HG03139 (cell line): ENCODE data around the gene C4orf50.

Experiments
- ATAC-seq: cut with Tn5 transposase; IDR thresholded peaks from one replicate; pipeline ENCODE4 v1.9.1; 2021; ENCODE audit not compliant: unreplicated experiment

C4orf50 gene

DNA sequence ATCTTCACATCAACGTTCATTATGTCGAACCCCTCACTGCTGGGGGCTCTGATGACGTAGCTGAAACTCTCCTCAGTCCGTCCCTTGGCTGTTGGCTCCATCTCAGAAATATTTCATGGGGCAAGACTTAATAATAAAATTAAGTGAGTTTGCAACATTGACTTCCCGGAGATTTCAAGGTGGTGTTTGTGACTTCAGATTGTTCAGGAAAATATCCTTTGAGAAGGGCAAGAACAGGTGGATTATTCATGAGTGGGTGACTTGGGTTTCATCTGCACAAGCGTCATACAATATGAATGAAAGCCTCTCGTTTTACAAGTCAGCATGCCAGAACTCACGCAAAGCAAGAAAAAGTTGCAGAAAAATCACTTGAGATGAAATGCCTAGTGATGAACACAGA is at the start of gene C4orf50:
TSS of gene C4orf50 (minus strand) at position 101 of the 400 bp plus-strand sequence.
- no peak for ATAC-seq

DNA sequence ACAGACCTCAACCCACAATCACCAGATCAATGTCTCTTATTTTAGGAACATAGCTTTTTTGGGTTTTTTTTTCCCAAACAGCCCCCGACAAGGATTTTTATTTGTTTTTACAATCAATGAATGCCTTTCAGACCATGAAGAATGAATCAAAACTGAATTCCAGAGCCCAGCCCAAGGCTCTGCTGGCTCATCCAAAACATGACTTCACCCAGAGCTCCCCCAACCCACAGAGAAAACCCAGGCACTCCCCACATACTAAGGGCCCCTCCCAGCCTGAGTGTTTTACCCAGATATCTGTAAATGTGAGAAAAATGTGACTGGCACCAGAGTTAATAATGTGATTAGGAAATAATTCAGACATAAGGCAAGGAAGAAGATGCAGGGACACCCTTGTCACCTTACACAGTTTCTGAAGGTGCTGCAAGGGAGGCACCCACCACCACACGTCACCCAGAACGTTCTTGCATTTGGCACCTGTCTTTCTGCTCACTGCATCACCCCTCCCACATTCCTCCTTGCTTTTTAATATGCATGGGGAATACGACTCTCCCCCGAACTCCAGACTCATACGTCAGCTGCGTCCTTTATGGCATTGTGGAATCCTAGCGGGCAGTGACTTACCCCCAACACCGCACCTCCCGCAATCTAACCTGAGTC is 47.8 kb upstream of the C4orf50 start:
- no peak for ATAC-seq

DNA sequence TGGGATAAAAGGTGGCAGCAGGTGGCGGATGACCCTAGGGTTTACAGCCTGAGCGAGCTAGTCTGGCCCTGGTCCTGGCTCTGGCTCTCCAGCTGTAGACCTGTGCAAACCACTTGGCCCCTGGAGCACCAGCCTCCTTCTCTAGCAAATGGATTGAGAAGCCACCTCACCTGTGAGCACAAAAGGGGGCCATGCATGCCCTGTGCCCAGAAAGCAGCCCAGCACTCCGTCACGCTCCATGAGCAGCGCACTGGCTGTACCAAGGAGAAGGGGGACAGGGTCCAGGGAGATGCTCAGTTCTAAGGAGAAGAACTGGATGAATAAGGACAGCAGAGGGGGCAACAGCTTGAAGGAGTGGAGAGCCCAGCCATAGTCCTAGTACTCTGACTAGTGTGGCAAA is 46.9 kb upstream of the C4orf50 start:
- ATAC-seq = no peak

DNA sequence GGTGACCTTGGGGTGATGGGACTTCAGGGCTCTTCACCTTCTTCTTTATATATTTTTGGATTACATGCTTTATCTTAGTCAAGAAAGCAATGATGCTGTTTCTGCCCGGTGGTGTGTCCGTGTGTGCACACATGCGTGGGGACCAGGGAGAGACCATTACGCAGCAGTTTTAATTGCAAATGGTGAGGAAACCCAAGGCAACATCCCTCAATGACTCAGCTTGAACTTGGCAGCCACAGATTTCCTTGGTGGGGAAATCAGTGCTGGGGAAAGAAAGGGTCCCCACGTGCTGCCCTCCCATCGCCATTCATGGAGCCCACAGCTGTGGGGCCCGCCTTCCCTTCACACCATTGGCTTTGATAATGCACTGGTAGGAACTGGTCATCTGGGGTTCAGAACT is 46.2 kb upstream of the C4orf50 start:
- ATAC-seq = no peak

DNA sequence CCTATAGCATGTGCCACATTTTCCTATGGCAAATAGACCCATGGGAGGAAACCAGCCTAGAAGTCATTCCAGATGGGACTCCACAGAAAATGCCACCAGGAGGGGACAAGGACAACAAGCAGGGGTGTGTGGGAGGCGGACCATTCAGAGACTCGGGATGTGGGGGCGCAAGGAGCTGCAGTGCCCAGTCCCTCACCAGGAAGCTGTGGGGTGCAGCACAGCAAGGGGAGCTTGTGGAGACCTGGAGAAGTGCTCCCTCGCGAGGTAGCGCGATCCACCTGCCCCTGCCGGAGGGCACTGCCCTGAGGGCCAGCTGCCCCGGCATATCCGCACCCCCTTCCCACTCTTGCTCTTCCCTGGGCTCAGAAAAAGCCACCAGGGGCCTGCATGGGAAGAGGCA is 45.5 kb upstream of the C4orf50 start:
- no peak for ATAC-seq

DNA sequence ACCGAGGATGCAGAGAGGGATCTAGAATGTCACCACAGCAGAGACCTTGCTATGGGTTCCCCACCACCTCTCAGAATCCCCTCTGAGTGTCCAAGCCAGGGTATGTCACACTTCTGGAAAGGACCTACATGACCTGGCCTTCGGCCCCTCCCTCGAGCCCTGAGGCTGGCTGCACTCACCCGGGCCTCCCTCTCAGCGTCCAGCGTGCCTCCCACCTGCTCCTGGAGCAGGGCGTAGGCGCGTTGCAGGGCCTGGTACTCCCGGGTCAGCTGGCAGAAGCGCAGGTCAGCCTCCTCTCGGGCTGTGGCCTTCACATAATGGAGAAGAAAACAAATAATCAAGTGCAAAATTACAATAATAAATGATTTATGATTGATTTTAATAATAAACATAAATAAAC is 43.9 kb upstream of the C4orf50 start:
- ATAC-seq = no peak

DNA sequence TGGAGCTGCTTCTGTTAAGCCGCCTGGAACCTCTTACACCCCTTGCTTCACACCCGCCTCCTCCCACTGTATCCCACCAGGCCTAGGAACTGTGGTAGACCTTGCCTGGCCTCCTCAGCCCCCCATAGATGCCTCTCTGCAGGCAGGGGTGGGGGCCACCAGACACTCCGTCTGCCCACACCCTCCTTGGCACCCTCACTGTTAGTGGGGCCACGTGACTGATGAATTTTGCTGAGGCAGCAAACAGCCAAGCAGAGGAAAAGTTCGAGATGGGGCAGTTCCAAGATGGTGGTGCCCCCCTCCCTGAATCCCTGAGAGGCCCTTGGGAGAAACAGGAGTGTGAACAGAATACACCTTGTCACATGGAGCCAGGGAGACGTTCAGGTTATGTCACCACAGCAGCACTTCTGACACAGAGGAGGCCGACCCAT is 41.2 kb upstream of the C4orf50 start:
- ATAC-seq = no peak

DNA sequence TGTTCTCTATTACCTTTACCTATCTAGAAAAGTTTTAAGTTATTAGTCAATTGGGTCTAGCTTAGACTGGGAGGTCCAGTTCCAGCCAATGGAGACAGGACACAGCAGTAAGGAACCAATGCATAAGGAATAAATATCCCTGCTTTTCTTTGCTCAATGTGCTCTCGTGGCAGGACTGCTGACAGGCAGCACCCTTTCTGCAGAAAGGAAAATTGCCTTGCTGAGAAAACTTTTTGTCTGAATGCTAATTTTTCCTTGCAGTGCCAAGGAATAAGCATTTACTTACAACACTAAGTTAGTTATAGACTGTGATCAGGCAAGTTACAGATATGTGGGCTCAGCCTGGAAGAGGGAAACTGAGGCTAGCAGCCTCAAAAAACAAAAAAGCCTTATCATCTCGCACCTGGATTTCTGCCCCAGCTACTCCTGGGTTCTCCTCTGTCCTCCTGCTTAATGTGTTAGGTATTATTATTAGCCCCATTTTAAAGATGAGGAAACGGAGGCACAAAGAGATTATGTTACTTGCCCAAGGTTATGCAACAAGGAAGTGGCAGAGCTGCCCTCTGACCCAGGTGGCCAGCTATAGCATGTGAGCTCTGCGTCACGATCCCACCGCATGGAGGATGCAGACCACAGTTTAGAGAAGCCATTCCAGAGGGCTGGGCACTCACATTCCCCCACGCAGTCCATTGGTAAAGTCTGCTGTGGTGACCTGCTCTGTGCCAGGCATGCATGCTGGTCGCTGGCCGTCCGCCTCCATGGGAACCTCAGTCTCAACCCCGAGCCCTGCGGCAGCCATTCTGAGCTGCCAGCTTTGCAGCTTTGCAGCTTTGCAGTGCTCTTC is 40.5 kb upstream of the C4orf50 start:
- no peak for ATAC-seq

DNA sequence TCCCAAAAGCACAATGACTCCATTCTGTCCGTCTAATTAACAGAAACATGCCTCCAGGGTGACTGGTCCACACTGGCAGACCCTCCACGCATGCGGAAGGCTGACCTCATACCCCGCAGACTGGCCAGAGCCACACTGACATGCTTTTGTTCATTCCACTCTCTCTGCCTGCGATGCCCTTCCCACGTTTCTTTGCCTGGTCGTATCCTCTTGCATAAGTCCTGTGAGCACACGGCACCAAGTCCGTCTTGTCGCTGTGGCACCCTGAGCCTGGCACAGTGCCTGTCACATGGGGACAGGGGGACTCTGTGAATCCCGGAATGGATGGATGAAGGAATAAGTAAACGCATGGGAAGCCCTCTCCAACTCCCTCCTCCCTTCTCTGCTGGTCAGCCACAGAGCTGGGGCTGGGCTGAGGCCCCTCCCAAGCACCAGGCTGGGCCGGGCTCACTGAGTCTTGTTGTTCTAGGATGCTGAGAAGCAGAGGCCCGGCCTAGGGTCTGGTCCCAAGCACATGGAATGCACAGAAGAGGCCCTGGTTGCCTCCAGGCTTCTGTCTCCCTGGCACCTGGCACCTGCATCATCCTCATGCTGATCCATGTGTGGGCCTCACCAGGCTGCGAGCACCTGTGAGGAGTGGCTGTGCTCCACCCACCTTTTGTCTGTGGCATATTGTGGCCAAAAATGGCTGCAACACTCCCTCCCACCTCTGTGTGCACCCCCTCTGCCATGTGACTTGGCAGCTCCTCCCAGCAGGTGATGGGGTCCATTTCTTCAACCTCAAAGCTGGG is 38.9 kb upstream of the C4orf50 start:
- no peak for ATAC-seq

DNA sequence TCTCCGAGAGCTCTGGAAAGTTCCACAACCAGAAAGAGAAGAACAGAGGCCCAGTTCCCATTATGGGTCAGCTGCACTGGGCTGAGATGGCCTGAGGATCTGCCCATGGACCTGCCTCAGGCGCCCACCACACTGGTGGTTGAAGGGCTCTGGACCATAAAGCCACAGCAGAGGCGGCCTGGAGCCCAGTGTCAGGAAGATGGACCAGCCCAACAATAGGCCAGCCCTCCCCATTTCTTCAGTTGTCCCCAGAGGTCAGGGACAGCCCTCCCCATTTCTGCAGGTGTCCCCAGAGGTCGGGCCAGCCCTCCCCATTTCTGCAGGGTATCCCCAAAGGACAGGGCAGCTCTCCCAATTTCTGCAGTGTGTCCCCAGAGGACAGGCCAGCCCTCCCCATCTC is 37.2 kb upstream of the C4orf50 start:
- no peak for ATAC-seq

DNA sequence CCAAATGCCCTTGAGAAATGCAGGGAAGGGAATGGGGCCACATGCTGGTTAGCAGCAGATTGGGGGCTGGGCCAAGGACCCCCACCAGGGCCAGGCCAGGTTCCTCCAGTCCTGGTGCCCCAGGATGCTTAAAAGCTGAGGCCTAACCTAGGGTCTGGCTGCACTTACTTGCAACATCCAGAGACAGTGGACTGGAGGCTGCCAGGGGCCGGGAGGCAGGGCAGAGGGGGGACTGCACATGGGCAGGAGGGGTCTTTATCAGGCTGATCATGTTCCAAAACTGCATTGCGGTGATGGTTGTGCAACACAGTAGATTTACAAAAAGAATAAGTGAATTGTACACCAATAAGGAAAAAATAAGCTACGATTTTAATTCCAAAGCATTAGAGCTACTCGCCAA is 36.8 kb upstream of the C4orf50 start:
- no peak for ATAC-seq

DNA sequence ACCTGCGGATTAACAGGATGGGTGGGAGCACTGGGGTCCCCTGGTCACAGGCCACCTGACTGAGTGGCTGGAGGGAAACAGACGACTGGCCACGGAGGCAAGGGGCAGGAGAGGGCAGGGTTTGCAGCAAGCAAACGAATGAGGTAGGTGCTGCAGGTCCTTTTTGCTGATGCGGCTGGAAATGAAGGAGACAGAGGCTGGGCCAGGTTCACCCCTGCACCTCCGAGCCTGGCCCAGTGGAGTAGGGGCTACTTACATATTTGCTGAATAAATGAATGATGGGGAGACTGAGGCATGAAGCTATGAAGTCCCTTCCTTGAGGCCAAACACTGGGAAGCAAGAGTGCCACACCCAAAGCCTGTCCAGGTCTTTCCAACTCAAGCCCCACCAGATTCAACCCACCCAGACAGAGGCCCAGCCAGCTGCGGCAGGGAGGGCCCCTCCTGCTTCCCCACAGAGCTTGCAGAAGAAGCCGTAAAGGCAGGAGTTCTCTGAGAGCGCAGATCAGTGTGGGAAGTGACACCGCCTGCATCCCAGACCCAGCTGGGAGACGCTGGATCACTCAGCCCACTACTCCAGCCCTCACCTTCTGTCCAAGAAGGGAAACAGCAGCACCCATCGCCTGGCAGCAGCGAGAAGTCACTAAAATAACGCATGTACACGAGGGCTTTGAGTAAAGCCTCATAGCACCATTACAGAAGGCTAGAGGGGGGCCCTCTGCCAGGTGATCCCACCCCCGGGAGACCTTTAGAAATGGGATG is 36.1 kb upstream of the C4orf50 start:
- no peak for ATAC-seq

DNA sequence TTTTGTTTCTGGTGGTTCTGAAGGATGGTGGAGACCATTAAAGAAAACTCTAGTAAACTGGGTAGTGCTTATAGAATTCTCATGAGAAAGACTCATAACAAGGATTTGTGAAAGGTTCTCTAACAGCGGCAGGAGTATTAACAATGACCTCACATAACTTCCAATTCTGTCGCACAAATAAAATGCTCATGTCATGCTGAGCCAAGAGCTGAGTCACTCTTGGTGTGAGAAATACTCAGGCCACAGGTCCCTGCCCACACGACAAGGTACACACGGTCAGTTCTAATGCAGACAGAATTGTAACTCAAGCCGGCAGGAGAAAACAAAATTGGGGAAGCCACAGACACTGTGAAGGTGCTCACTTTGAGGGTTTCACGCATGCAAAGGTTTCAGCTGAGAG is 34.4 kb upstream of the C4orf50 start:
- no peak for ATAC-seq

DNA sequence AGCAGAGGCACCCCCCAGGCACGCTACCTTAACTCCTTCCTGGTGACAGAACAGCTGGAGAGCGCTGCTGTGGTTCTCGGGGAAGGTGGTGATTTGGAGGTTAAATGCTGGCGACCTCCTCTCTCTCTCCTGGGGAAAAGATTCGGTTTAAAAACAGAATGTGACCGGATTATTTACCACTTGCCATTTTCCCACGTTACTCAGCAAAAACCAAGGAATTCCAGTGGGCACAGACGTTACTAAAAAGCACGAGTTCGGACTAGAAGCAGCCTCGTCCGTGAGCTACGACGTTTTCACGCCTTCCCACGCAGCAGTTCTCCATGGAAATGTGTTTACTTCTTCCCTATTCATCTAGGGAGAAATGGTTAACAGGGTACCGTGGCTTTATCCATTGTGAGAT is 32.3 kb upstream of the C4orf50 start:
- ATAC-seq = no peak

DNA sequence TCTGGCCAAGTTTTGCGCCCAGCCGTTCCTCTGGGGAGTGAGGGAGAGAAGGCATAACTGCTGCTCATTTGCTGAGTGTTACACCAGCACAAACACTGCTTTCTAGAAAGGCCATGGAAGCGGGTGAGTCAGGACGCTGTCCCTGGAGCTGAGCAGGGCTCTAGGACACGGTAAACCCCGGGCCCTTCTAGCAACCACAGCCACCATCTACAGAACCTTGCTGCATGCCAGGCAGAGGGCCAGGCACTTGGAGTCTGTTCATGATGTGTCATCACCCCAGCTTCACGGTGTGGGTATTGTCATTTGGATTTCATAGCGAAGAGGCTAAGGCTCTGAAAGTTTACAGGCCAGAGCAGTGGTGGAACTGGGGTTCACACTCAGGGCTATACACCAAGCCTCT is 31.8 kb upstream of the C4orf50 start:
- no peak for ATAC-seq

DNA sequence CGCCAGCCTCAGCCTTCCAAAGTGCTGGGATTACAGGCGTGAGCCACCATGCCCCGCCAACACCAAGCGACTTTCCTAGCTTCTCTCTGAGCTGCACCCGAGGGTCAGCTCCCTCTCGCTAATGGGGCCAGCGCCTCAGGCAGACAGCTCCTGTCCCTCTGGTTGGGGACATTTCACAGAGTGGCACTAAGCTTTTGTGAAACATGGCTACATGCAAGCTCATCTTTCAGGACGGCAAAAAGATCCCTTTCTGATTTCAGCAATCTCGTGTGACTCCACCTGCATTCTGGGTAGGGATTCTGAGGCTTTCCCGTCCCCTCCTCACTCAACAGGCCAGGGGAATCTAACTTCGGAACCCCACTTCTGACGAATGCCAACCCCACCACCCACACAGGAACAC is 31.0 kb upstream of the C4orf50 start:
- ATAC-seq = no peak

DNA sequence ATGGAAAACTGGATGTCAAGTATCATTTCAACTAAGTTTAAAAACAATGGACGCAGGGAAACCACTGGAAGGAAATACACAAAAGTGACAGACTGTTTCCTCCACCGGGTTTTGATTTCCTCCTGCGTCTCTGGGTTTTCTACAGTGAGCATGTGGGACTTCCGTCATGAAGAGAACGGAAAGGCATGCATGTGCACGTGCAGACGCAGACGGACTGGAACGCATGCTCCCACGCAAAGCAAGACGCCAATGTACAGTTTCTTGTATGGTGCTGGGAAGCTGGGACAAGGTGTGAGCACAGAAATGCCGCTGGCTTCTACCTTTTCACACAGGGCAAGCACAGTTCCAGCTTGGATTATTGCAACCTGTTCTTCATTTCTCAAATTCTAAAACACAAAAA is 30.3 kb upstream of the C4orf50 start:
- no peak for ATAC-seq

DNA sequence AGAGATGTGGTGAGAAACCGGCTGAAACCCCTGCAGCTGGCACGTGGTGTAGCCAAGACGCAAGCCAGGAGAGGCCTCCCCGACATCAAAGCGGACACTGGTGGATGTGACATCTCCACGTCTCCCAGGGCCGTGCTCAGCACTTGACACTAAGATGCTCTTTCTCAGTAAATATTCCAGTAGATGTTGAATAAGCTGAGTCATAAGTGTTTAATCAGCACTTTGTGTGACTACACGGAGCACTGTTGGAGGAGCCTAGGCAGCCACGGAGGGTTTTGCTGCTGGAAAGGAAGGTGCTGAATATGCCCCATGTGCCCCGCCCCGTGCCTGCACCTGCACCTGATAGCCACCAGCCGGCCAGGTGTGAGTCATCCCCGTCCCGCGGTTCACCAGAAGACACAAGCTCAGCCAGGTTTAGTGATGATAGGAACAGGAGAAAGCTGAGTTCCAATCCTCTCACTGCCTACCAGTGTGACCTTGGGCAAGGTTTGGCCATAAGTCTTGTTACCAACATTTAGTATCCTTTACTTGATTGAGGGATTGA is 29.0 kb upstream of the C4orf50 start:
- no peak for ATAC-seq

DNA sequence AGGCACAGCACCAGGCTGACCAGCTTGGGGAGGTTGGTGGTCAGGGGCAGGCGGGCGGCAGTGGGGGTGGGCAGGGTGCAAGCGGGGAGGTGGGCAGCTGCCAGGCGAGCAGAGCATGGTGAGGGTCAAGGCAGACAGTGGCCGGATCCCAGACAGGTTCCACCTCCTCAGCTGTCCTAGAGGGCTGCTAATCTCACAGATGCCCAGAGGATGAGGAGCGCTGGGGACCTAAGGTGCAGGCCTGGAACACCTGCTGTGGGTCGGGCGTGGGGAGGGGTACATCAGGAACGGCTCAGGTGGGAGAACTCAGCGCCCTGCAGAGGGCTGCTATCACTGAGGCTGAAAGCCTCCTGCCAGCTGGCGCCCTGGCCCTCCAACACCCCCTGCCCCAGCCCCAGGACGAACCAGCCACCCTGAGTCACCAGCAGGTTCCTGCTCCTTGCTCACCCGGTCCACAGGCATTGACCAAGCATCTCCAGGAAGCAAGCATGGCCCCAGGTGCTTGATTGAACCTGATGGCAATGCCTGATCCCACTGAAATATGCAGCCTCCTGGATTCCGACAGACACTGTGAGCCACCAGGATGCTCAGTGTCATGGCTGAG is 28.4 kb upstream of the C4orf50 start:
- no peak for ATAC-seq

DNA sequence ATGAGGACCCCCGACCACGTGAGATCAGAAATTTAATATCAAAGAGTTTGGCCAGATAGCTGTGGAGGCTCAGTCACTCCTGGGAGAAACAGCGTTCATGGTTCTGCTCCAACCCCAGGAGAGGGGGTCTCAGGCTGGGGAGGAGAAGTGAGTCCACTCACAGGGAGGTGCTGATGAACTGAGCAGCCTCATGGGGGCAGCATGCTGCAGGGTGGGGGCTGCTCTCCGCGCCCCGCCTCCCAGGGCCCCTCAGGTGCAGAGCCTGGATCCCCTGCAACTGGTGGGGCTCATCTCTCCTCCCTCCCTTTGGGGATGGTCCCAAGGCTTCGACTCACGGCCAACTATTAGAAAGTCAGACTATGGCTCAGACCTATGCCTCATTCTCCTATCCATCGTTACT is 26.6 kb upstream of the C4orf50 start:
- no peak for ATAC-seq
